Naive thymus-derived CD8-positive, alpha-beta T cell (primary cell): ENCODE data around the gene CIDEB. TPM values are rescaled to one million over a fixed set of nuclear protein-coding genes. Genes with fewer than 3 reads are reported as not detected.

ENCODE experiments used
- ATAC-seq, 2 donors: fragments of 150-1000 bp; cut with Tn5 transposase in 1 of 2; sonication (Bioruptor Pico), chemical (Tn5 transposase) in 1 of 2; 1 replicate in 1 of 2; 2 replicates in 1 of 2; pipeline ENCODE4 v1.10.0; 2021; ENCODE audit warnings: mild to moderate bottlenecking in 2 of 2, moderate library complexity in 2 of 2
- POLR2A ChIA-PET: fragments of 350-600 bp; sonication (Branson Sonifier 250); formaldehyde crosslinking; loops from one replicate; lab custom pipeline; 2021; ENCODE audit warnings: antibody characterized with exemption; lab: Charles Lee
- DNase-seq, 10 donors: peaks; one replicate each; pipeline versions ENCODE4 v3.0.0 to v3.0.0-alpha.2; 2020 to 2022
- H3K27ac Mint-ChIP-seq, 10 donors: one replicate each; pipeline ENCODE4 v1.8.0; 2020 to 2022; ENCODE audit warnings: mild to moderate bottlenecking in 10 of 10, mixed read lengths in 10 of 10, moderate library complexity in 4 of 10, inconsistent platforms in 1 of 10
- H3K27me3 Mint-ChIP-seq, 5 donors: one replicate each; pipeline ENCODE4 v1.8.0; 2021 to 2022; ENCODE audit warnings: mixed read lengths in 5 of 5
- H3K36me3 Mint-ChIP-seq, 3 donors: one replicate each; pipeline ENCODE4 v1.8.0; 2020 to 2022; ENCODE audit warnings: mixed read lengths in 3 of 3, mild to moderate bottlenecking in 2 of 3, inconsistent platforms in 1 of 3
- H3K4me1 Mint-ChIP-seq, 4 donors: one replicate each; pipeline ENCODE4 v1.8.0; 2021 to 2022; ENCODE audit warnings: mixed read lengths in 4 of 4
- H3K4me3 Mint-ChIP-seq, 10 donors: one replicate each; pipeline ENCODE4 v1.8.0; 2020 to 2022; ENCODE audit warnings: mild to moderate bottlenecking in 10 of 10, mixed read lengths in 10 of 10, moderate library complexity in 6 of 10, inconsistent platforms in 1 of 10
- H3K9me3 Mint-ChIP-seq, 9 donors: one replicate each; pipeline ENCODE4 v1.8.0; 2020 to 2022; ENCODE audit warnings: mixed read lengths in 9 of 9, mild to moderate bottlenecking in 3 of 9, inconsistent platforms in 1 of 9, moderate library complexity in 1 of 9
- polyA plus RNA-seq, 3 donors: library from polyadenylated mRNA; unstranded; fragments of 300-500 nt; fragmentation: Illumina TruSeq; gene quantifications; one replicate each; pipeline ENCODE4 v1.2.3, GENCODE V29; 2021
- total RNA-seq, 8 experiments: library from RNA in 2 of 8; stranded (reverse) in 2 of 8; gene quantifications; one replicate each; pipeline ENCODE4 v1.2.3 and lab custom pipeline; 2021 to 2026

Gene CIDEB
- total and polyA plus RNA-seq, 5 experiments from 2014 or later = 8.6 to 16.1 (median 13.2) TPM

DNA sequence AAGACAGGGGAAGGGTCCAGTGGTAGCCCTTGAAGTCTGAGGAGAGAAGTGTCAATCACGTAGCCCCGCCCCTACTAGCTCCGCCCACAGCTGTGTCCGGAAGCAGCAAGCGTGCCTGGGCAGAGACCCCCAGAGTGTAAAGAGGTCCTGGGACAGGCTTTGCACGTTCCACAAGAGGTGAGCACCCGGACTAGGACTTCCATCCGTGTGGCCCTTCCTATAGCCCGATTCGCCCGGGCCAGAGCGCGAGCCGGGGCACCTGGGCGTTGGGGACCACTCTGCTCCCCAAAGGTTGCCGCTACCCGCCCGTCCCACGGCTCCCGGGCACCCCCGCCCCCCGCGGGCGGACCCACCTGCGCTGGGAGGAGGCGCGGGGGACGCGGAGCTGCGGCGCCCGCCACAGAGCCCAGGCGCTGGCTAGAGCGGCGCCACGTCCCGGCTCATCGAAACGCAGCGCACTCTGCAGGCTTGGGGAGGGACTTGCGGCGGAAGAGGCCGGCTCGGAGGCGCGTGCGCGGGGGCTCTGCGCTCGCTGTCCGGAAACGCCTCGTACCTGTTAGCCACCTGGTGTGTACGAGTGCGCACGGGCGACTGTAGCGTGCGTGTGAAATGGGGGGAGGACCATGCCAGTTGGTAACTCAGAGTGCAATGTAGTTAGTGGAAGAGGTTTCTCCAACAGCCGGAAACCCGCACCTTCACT is 36.5 kb downstream of the CIDEB start, which contains the start of gene RABGGTA:
Gene RABGGTA, minus strand, starts transcription at position 464 of the 700 bp plus-strand sequence. CDS start 482 bp downstream, outside the sequence.
- DNase-seq = peak; percentile 87 to 98 (median 94)
- Mint-ChIP-seq H3K27me3 (no peaks in the 10 kb centered on the region), H3K9me3 (no peaks in the 10 kb centered on the region), H3K36me3 (peaks cover 0 to 24% (median 10%) of the 10 kb centered on the region in 3 donors), H3K4me3 (peak within 1 kb of the TSS; percentile 78 to 94 (median 92)), H3K4me1 (peaks cover 31 to 45% (median 41%) of the 10 kb centered on the region in 4 donors), H3K27ac (peak within 1 kb of the TSS; percentile 92 to 100 (median 99))
- ATAC-seq = peak; percentile 86 to 91
- POLR2A ChIA-PET = interaction anchor here (0.6 to 4.1 kb wide), 33 partner anchors 9 to 985 kb away, joined by 3 to 63 read pairs (median 5); partner anchors contain the start of genes CBLN3, CHMP4A, DCAF11 and DHRS1

DNA sequence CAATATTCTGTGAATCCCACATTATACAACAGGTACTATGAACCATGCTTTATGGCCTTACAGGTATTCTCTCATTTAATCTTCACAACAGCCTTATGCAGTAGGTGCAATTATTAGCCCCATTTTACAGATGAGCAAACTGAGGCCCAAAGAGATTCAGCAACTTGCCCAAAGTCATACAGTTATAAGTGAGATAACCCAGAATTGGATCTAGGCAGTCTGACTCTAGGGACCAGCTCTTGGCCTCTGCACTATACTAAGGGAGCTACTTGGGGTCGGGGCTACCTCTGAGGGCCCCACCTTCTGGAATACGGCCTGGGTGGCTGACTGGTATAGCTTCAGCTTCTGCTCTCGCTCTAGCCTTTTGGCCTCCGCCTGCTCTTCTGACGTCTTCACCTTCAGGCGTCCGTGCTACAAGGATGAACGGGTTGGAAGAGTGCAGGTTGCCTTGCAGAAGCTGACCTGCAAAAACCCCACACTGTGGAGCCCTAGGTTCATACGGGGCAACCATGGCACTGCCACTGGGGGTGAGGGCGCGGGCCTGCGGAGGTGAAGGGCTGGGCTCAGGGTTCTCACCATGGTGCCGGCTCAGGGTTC is 37.1 kb downstream of the CIDEB start:
- Mint-ChIP-seq H3K27me3 (no peaks in the 10 kb centered on the region), H3K27ac (peak overlapping the region; percentile 87 to 100 (median 98)), H3K4me1 (peaks cover 31 to 45% (median 41%) of the 10 kb centered on the region in 4 donors), H3K4me3 (peak overlapping the region; percentile 78 to 94 (median 92)), H3K36me3 (peaks cover 0 to 30% (median 10%) of the 10 kb centered on the region in 3 donors), H3K9me3 (no peaks in the 10 kb centered on the region)
- POLR2A ChIA-PET = interaction anchor here (0.6 to 4.1 kb wide), 29 partner anchors 9 to 984 kb away, joined by 3 to 63 read pairs (median 5); partner anchors contain the start of genes CBLN3, CHMP4A, DCAF11 and DHRS1
- ATAC-seq (no peak), DNase-seq (peak in 1 of 10 donors; percentile 16)

DNA sequence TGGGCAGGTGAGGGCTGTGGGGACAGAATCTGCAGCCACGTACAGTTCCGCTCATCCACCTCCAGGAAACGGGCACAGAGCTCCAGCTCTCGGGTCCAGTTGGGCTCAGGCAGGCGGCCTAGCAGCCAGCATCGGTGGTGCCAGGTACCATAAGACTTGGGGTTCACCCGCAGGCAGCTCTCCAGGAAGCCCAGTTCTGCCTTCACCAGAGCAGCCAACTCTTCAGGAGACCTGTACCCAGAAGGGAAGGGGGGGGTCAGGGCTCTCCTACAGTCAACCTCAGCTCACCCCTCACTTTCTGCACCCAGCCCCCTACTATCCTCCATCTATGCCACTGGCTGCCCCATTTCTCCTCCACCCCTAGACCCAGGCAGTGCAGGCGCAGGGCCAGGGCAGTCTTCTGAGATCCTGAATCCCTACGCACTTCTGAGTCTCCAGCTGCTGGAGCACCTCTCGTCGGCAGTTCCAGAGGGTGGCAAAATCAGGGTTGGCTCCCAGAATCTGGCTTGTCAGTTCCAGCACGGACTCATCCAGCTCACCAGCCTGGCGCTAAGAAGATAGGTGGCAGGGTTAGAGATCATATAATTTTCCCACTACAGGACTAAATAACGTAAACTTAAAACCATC is 37.8 kb downstream of the CIDEB start:
- H3K36me3 Mint-ChIP-seq = peaks cover 0 to 36% (median 10%) of the 10 kb centered on the region in 3 donors
- POLR2A ChIA-PET = interaction anchor here (0.8 to 4.1 kb wide), 17 partner anchors 10 to 188 kb away, joined by 3 to 63 read pairs (median 7); partner anchors contain the start of genes CBLN3, CHMP4A, DCAF11 and DHRS1
- DNase-seq = no peak

DNA sequence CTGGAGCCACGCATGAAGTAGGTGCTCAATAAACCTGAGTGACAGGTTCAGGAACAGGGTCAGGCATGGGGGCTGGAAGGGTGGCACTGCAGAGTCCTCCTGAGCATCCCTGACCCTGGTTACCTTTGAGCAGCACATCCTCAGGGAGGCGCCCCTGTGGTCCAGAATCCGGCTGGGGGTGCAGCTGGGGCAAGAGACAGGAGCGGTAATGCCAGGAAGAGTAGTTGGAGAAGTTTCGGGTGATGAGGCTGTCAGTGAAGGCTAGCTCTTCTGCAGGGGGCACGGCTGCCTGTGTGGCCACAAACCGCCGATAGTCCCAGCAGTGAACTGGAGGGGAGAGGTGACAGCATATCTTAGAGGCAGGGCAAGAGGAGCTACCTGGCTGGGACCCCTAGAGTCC is 38.4 kb downstream of the CIDEB start:
- H3K36me3 Mint-ChIP-seq = peaks cover 0 to 38% (median 10%) of the 10 kb centered on the region in 3 donors
- peaks cover 31 to 44% (median 37%) of the 10 kb centered on the region in 4 donors for H3K4me1 Mint-ChIP-seq
- ATAC-seq = no peak
- POLR2A ChIA-PET = interaction anchor here (0.6 to 4.1 kb wide), 6 partner anchors 11 to 56 kb away, joined by 3 to 63 read pairs (median 26); partner anchors contain the start of genes CHMP4A, DHRS1, GMPR2 and MDP1
- DNase-seq = no peak
- no peaks in the 10 kb centered on the region for H3K9me3 Mint-ChIP-seq
- H3K27ac Mint-ChIP-seq = peak overlapping the region in 3 of 10 donors; percentile 41 to 85 (median 66)
- no peaks in the 10 kb centered on the region for H3K27me3 Mint-ChIP-seq
- H3K4me3 Mint-ChIP-seq = peak overlapping the region in 4 of 10 donors; percentile 24 to 32 (median 28)

More for the DNA sequence above, 37.8 kb downstream of the CIDEB start:
- peak overlapping the region; percentile 78 to 94 (median 92) for H3K4me3 Mint-ChIP-seq
- ATAC-seq = no peak
- H3K9me3 Mint-ChIP-seq = no peaks in the 10 kb centered on the region
- peaks cover 31 to 45% (median 38%) of the 10 kb centered on the region in 4 donors for H3K4me1 Mint-ChIP-seq
- peak overlapping the region; percentile 8 to 100 (median 98) for H3K27ac Mint-ChIP-seq
- H3K27me3 Mint-ChIP-seq = no peaks in the 10 kb centered on the region

DNA sequence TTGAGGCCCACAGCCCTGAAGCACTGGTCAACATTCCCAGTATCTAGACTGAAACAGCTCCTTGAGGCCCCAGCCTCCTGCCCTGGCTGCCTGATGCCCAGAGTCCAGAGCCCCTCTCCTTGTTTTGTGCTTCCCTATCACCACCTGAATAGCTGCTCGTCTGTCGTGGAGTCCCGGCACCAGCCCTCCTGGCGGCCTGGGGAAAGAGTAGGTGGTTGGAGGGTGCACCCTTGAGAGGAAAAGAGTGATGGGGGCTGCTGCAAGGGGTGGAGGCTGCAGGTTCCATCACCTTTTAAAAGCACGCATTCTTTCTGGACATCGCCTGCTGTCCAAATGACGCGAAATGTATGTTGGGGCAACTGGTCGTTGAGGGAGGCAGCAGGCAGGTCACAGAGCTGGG is 39.6 kb downstream of the CIDEB start:
- no peak for ATAC-seq
- DNase-seq = no peak
- H3K4me1 Mint-ChIP-seq = peaks cover 25 to 34% (median 26%) of the 10 kb centered on the region in 4 donors
- H3K9me3 Mint-ChIP-seq = no peaks in the 10 kb centered on the region
- no peaks in the 10 kb centered on the region for H3K27me3 Mint-ChIP-seq
- POLR2A ChIA-PET = interaction anchor here (4.1 kb wide), 1 partner anchor 54 kb away, joined by 46 read pairs; the partner anchor contains the start of genes CHMP4A and MDP1
- peak overlapping the region in 1 of 10 donors; percentile 47 for H3K27ac Mint-ChIP-seq
- H3K36me3 Mint-ChIP-seq = peaks cover 0 to 41% (median 10%) of the 10 kb centered on the region in 3 donors
- no peak overlapping the region for H3K4me3 Mint-ChIP-seq

DNA sequence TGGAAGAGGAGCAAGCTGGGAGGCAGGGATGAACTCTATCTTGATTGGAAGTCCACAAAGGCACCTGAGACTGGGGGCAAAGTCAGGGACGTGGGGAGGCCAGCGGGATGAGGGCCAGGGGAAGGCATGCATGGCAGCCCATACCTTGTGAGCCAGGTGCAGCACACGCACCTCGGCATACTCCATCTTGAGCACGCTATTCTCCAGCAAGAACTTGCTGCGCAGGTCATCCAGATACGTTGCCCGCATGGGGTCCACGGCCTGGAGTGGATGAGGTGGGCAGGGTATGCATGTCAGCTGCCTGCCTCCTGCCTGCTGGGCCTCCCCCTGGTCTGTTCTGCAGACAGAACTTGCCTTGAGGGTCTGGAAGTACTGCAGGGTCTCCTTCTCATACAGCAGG is 40.3 kb downstream of the CIDEB start:
- H3K4me1 Mint-ChIP-seq = peaks cover 21 to 28% (median 22%) of the 10 kb centered on the region in 4 donors
- ATAC-seq (no peak), DNase-seq (no peak)
- H3K4me3 Mint-ChIP-seq = peak overlapping the region in 1 of 10 donors; percentile 29
- no peaks in the 10 kb centered on the region for H3K9me3 Mint-ChIP-seq
- peaks cover 0 to 41% (median 10%) of the 10 kb centered on the region in 3 donors for H3K36me3 Mint-ChIP-seq
- no peaks in the 10 kb centered on the region for H3K27me3 Mint-ChIP-seq
- peak overlapping the region in 4 of 10 donors; percentile 1 to 81 (median 14) for H3K27ac Mint-ChIP-seq
- POLR2A ChIA-PET = no interaction called here

DNA sequence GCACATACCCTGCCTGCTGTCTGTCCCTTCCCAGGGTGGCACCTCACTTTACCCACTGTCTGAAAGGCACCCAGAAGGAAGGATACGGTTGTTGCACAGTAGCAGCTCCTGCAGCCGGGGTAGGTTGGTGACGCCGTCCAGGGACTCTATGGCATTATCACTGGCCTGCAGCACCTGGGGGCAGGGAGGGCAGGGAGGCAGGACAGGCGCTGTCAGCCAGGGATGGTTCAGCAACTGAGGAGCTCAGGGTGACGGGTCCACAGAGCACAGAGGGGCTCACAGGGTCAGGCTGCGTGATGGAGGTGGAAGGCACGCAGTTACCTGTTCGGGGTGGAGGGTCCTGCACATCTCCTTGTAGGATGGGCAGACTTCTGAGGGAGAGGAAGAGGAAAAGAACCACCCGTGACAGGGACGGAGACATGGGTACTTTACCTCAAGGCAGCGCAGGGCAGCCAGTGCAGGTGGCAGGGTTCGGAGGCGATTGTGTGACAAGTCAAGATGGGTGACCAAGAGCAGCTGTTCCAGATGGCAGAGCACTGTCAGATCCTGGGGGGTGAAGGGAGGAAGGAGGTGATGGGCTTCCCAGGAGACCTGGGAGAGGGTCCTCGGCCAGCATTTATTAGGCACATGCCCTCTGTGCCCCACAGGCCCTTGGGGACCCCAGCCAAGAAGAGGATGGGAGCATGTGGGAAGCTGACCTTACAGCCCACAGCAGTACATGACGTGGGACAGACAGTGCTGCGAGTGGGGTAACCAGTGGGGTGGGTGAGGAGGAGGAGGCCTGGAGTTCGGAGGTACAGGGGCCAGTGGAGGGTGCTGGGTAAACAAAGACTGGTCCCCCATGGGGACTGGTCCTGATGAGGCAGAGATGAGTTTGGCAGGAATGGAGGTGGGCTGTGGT is 41.2 kb downstream of the CIDEB start:
- no peak overlapping the region for H3K4me3 Mint-ChIP-seq
- H3K27me3 Mint-ChIP-seq = no peaks in the 10 kb centered on the region
- no peaks in the 10 kb centered on the region for H3K9me3 Mint-ChIP-seq
- peak overlapping the region in 5 of 10 donors; percentile 14 to 92 (median 53) for H3K27ac Mint-ChIP-seq
- POLR2A ChIA-PET = no interaction called here
- ATAC-seq = no peak
- no peak for DNase-seq
- H3K4me1 Mint-ChIP-seq = peaks cover 12 to 19% (median 13%) of the 10 kb centered on the region in 4 donors
- peaks cover 0 to 41% (median 10%) of the 10 kb centered on the region in 3 donors for H3K36me3 Mint-ChIP-seq

DNA sequence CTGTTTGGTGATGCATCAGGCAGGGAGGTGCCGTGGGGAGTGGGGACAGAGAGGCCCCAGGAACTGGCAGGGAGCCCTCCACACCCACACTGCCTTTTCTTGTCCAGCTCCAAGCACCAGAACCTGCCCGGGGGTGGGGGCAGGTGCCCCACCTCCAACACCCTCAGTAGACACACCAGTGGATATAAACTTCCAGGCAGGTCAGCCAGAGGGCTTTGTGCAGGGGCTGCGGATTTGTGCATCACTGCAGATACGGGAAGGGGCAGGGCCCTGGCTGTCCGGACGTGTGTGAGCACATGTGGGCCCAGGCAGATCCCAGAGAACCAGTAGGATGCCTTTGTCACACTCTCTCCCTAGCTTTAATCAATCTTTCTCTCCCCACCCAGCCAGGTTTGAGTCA is 43.5 kb downstream of the CIDEB start:
- H3K27me3 Mint-ChIP-seq = no peaks in the 10 kb centered on the region
- DNase-seq (no peak), ATAC-seq (no peak)
- POLR2A ChIA-PET = no interaction called here
- no peaks in the 10 kb centered on the region for H3K9me3 Mint-ChIP-seq
- H3K27ac Mint-ChIP-seq = peak overlapping the region in 1 of 10 donors; percentile 33
- peaks cover 0 to 45% (median 12%) of the 10 kb centered on the region in 3 donors for H3K36me3 Mint-ChIP-seq
- no peak overlapping the region for H3K4me3 Mint-ChIP-seq
- peaks cover 0 to 11% (median 5%) of the 10 kb centered on the region in 4 donors for H3K4me1 Mint-ChIP-seq

DNA sequence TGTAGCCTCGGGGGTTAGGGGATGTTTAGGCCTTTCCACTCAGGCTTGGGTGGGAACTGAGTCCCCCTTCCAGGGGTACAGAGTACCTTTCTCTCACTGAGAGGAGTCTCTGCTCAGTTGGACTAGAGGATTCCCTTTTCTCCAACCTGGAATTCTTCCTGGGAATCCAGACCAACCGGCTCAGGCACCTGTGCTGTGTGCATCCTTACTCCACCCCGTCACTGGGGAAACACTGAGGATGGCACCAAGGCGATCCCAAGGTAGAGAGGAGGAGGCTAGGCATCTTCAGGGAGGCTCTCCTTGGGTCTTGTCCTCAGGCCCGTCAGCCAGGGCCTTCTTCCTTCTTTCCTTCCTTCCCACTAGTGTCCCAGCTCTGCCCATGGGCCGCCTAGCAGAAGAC is 43.9 kb downstream of the CIDEB start:
- peaks cover 0 to 11% (median 4%) of the 10 kb centered on the region in 4 donors for H3K4me1 Mint-ChIP-seq
- no peak overlapping the region for H3K4me3 Mint-ChIP-seq
- ATAC-seq (no peak), DNase-seq (no peak)
- H3K36me3 Mint-ChIP-seq = peaks cover 0 to 42% (median 12%) of the 10 kb centered on the region in 3 donors
- peak overlapping the region in 1 of 10 donors; percentile 33 for H3K27ac Mint-ChIP-seq
- no peaks in the 10 kb centered on the region for H3K9me3 Mint-ChIP-seq
- H3K27me3 Mint-ChIP-seq = no peaks in the 10 kb centered on the region
- POLR2A ChIA-PET = no interaction called here

DNA sequence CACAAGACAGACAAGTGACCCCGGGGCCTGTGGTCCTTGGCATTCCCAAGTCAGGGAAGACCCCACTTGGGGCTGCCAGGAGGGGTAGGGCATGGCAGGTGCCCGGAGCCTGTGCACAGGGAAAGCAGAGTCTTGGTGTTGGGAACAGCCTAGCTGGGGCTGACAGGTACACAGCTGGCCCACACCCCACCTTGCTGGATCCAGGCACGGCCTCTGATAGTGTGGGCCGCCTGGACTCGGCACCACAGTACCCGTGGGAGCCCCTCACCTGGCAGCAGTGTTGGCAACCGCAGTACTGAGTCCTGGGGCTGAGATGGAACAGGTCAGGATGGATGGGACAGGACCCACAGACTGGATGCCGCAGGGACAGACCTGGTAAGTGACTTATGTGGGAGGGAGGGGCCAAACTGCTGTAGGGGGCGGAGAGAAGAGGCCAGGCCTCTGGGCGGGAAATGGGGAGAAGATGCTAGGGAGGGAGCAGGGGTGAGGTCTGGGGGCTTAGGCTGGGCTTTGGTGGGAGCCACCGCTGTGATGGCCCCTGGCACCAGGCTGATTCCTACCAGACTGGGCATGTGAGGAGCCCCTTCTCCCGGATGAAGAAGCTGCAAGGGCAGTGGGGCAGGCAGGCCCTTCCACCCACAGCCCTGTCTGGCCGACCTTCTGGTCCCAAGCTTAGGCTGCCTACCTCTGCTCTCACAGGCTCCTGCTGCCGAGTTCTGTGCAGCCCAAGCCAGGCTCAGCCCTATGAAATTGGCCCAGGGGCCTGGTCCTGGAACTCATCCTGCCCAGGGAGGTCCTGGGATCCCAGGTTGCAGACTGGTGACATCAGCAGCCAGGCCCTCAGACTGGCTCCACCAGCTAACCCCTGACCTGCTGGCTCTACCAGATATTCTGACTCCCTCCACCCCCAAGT is 44.7 kb downstream of the CIDEB start, which contains the start of gene TGM1:
Gene TGM1, minus strand, starts transcription at position 357 of the 913 bp plus-strand sequence. CDS start 825 bp downstream, outside the sequence.
- Mint-ChIP-seq H3K36me3 (peaks cover 0 to 39% (median 10%) of the 10 kb centered on the region in 3 donors), H3K27me3 (no peaks in the 10 kb centered on the region), H3K27ac (peak within 1 kb of the TSS in 3 of 10 donors; percentile 0 to 39 (median 15)), H3K9me3 (no peaks in the 10 kb centered on the region), H3K4me1 (peaks cover 0 to 11% (median 4%) of the 10 kb centered on the region in 4 donors), H3K4me3 (no peak within 1 kb of the TSS)
- ATAC-seq (no peak), DNase-seq (no peak)
- POLR2A ChIA-PET = interaction anchor here (1.8 kb wide), 1 partner anchor 8 kb away, joined by 6 read pairs; the partner anchor contains the start of gene RABGGTA
